Fibroblast of pulmonary artery (primary cell): ENCODE measurements around the gene AGAP3.

ENCODE experiments used
- DNase-seq: peaks from one replicate; pipeline ENCODE4 v3.0.0-alpha.2; 2010; ENCODE audit warnings: low read depth
- H3K4me3 ChIP-seq: replicated peaks from 2 replicates; pipeline ENCODE4 v1.5.1; 2011; ENCODE audit warnings: low read depth, mild to moderate bottlenecking, control low read depth, low read length, moderate library complexity
- CTCF ChIP-seq: IDR thresholded peaks from 2 replicates; pipeline ENCODE4 v1.5.1; 2011; ENCODE audit warnings: mild to moderate bottlenecking, control low read depth, low read length, inconsistent platforms; ENCODE audit errors: missing control alignments

AGAP3 gene

DNA sequence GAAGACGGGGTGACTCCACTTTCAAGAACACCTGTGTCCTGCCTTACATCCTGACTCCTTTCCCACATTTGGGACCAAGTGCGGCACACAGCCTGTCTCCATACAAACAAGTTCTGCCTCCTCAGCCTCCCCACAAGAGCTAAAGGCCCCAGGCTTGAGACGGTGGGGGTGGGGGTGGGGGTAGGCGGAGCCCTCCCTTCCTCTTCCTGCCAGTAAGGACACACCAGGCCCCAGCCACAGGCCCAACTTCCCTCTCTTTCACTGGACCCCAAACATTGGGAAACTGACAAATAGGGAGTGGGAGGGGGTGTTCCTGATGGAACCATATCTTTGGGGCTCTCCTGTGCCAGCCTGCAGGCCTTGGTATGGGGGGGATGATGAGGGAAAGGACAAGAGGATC lies 33.2 kb upstream of the AGAP3 start:
- no peak for DNase-seq
- TF ChIP-seq CTCF: no peak
- H3K4me3 ChIP-seq: no peak overlapping the region

GRCh38 chr7:151053751-151054150 lies 32.5 kb upstream of the AGAP3 start:
- no peak for TF ChIP-seq CTCF
- DNase-seq: no peak
- no peak overlapping the region for H3K4me3 ChIP-seq

DNA sequence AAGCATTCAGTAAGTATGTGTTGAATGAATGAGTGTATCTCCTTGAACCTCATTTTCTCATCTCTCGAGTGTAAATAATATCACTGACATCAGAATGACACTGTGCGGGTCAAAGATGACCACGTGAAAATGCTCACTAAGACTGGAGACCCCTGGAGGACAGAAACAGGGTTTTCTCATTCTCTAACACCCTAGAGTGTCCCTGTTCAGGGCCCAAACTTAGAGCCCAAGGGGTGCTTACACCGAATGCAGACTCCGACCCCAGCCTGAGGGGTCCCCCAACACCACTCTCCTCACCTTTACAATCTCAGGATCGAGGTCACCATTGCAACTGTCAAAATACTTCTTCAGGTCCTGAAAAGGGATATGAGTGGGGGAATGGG lies 30.0 kb upstream of the AGAP3 start:
- TF ChIP-seq CTCF: no peak
- DNase-seq: no peak
- H3K4me3 ChIP-seq: no peak overlapping the region

- H3K4me3 ChIP-seq: peak overlapping the region; percentile 85
- TF ChIP-seq CTCF: no peak
Observed at GRCh38 chr7:151056666-151057505, 29.4 kb upstream of the AGAP3 start.

GRCh38 chr7:151057506-151057988 lies 28.7 kb upstream of the AGAP3 start, which contains the start of gene CDK5:
TSS of gene CDK5 (minus strand) at chr7:151057897. CDS start at chr7:151057848, 49 bp downstream.
- no peak for DNase-seq
- peak within 1 kb of the TSS; percentile 85 for H3K4me3 ChIP-seq
- TF ChIP-seq CTCF: no peak

More at GRCh38 chr7:151056666-151057505, 29.4 kb upstream of the AGAP3 start:
- DNase-seq: no peak

DNA sequence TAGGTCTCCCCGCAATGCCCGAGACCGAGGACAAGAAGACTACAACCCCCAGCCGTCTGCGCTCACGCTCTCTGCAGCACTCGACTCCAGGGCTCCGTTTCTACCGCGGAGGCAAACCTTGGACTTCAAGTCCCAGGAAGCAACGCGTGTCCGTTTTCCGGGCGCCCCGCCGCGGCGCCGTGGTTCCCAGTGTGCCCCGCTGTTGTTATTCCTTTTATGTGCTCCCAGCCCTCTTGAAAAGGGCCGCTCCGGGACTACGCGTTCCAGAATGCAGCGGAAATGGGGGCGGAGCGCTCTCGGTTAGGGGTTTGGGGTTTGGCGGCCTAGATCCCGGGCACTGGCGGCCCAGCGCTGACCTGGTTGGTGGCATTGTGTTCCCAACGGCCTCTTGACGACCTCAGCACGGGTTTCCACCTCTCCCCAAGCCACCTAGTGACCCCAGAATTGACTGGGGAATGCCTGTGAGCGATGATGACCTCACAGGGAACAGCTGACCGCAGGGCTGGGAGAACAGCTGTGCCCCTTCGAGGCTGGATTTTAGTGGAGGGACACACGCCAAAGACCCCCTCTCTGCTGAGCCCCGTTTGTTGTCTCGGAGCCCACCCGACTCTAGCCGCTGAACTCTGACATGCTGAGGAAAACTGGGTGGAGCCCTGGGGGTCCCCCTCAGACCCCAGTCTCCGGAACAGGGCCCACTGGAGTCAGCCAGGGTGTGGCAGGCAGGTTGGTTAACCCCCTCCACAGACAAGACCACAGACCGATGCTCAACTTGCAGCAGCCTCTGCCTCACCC lies 28.1 kb upstream of the AGAP3 start:
- peak overlapping the region; percentile 85 for H3K4me3 ChIP-seq
- peak; percentile 100 for DNase-seq
- TF ChIP-seq CTCF: no peak
